ENCODE results near the gene SCN4A. TPM values are rescaled to one million over a fixed set of nuclear protein-coding genes. Genes with fewer than 3 reads are reported as not detected.

The SCN4A gene
- total RNA-seq, 3 donors from 2014 or later = 1.0 to 16.7 (median 10.2) TPM

DNA sequence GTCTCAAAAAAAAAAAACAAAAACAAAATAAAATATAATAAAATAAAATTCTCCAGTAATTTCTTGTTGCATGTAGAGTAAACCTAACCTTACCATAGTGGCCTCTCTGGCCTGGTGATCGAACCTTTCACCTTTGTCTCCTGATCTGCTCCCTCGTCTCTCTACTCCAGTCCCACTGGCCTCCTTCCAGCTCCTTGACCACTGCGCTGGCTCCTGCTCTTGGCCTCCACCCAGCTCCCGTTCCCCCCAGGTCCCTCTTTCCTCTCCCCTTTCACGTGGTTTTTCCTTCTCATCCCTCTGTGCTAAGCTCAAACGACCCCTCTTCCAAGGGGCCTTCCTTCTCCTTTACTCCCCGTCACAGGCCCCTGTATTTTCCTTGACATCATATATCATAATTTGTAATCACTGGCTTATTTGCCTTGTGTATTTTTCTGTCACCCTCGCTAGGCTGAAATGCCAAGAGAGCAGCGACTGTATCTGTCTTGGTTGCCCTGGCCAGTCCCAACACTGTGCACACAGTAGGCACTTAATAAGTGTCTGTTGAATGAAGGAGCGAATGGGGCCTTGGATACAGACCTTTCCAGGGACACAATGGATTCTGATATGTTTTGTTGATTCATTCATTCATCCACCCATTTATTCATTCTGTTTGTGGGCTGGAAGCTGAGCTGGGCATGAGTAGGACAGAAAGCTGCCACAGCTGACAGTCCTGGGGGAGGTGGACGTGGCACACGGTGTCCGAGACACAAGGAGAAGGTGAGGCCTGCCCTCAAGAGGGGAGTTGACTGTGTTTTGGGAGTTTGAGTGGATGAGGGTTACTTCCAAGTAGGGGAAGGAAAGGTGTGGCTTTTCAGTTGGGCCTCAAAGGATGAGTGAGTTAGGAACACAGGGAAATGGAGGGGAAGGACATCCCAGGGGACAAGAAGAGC, 5.8 kb upstream of the SCN4A start:
- DNase-seq (ENCODE audit: low spot score in 2 of 2) = no peak
- Histone ChIP-seq H3K9me3 (no peaks in the 10 kb centered on the region), H3K27ac (no peak overlapping the region), H3K36me3 (no peaks in the 10 kb centered on the region), H3K27me3 (no peaks in the 10 kb centered on the region), H3K4me1 (no peaks in the 10 kb centered on the region), H3K4me3 (no peak overlapping the region)
- TF ChIP-seq POLR2A (IDR thresholded peaks at IDR 0.05) (no peak), POLR2AphosphoS5 (IDR thresholded peaks at IDR 0.05) (no peak)
- TF ChIP-seq, protein P1, sequence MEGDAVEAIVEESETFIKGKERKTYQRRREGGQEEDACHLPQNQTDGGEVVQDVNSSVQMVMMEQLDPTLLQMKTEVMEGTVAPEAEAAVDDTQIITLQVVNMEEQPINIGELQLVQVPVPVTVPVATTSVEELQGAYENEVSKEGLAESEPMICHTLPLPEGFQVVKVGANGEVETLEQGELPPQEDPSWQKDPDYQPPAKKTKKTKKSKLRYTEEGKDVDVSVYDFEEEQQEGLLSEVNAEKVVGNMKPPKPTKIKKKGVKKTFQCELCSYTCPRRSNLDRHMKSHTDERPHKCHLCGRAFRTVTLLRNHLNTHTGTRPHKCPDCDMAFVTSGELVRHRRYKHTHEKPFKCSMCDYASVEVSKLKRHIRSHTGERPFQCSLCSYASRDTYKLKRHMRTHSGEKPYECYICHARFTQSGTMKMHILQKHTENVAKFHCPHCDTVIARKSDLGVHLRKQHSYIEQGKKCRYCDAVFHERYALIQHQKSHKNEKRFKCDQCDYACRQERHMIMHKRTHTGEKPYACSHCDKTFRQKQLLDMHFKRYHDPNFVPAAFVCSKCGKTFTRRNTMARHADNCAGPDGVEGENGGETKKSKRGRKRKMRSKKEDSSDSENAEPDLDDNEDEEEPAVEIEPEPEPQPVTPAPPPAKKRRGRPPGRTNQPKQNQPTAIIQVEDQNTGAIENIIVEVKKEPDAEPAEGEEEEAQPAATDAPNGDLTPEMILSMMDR (IDR thresholded peaks at IDR 0.05) = no peak
- intact Hi-C loops (cut with DNase I; ENCODE audit: low total_unique reads) = no loop called here

DNA sequence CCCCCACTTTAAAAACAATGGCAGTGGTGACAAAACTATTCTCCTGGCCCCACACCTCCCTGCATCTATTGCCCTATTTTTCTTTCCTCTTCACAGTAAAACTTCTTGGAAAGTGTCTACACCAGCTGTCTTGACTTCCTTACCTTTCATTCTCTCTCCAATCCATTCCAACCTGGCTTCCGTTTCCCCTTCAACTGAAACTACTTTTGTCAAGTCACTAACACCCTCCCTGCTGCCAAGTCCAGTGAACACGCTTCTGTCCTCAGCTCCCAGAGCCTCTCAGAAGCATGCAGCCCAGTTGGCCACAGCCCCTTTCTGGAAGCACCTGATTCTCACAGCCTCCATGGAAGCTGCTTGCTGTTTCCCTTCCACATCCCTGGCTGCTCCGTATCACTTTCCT, 4.0 kb upstream of the SCN4A start:
- Histone ChIP-seq H3K9me3 (no peaks in the 10 kb centered on the region), H3K27me3 (no peaks in the 10 kb centered on the region), H3K4me3 (no peak overlapping the region), H3K36me3 (no peaks in the 10 kb centered on the region), H3K27ac (no peak overlapping the region), H3K4me1 (no peaks in the 10 kb centered on the region)
- intact Hi-C loops (cut with DNase I; ENCODE audit: low total_unique reads) = no loop called here
- DNase-seq (ENCODE audit: low spot score in 2 of 2) = no peak
- TF ChIP-seq, protein P1 (IDR thresholded peaks at IDR 0.05) = no peak
- TF ChIP-seq POLR2AphosphoS5 (IDR thresholded peaks at IDR 0.05) (no peak), POLR2A (IDR thresholded peaks at IDR 0.05) (no peak)

DNA sequence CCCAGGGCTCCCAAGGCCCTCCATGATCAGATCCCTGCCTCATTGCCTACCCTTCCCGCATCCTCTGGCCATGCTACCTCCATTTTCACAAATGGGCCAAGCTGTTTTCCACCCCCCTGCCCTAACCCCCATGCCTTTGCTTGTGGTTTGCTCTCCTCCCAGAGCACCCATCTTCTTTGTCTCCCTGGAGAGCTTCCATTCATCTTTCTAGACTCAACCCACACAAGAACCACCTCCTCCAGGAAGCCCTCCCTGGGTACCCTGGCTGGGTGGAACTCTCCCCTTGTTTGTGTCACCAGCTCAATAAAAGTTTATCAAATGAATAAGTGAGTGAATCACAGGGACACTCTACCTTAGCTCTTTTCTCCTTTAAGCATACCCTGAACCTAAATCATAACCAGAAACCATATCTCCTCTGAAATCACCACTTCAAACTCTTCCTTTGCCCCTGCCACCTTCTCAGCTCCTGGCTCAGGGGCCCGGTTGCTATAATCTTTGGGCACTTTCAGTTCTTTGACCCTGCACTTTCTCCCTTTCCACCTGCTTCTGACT, 2.9 kb upstream of the SCN4A start:
- intact Hi-C loops (cut with DNase I; ENCODE audit: low total_unique reads) = no loop called here
- no peak overlapping the region for H3K4me3 ChIP-seq

DNA sequence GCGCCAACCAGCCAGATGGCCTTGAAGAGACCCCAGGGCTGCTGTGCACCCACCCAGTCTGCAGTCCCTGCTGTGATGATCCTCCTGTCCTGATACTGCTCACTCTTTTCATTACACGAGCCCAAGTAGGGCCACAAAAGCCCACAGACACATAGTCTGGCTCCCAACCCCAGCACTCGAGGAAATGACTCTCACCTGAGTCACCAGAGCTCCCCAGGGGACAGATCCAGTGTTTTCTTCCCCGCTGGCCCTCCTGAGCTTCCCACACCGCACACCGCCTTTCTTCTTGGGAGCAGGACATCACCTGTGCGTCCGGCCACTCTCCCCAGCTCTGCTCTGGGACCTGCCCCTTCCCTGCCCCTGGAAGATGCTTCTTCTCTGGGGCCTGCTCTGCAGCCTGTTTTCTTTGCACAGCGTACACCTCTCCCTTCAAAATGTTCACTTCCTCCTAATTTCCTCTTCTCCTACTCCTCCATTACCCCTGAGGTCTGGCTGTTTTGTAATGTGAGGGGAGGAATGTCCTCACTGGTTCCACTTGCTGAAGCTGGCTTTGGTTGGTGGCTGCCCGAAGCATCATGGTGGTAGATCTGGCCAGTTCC, 2.0 kb upstream of the SCN4A start:
- H3K9me3 ChIP-seq = no peaks in the 10 kb centered on the region
- no peaks in the 10 kb centered on the region for H3K36me3 ChIP-seq
- intact Hi-C loops (cut with DNase I; ENCODE audit: low total_unique reads) = no loop called here
- TF ChIP-seq, protein P1 (IDR thresholded peaks at IDR 0.05) = no peak
- TF ChIP-seq POLR2A (IDR thresholded peaks at IDR 0.05) = no peak
- TF ChIP-seq POLR2AphosphoS5 (IDR thresholded peaks at IDR 0.05) = no peak
- no peaks in the 10 kb centered on the region for H3K27me3 ChIP-seq
- no peak overlapping the region for H3K4me3 ChIP-seq
- DNase-seq (ENCODE audit: low spot score in 2 of 2) = no peak
- no peaks in the 10 kb centered on the region for H3K4me1 ChIP-seq
- H3K27ac ChIP-seq = no peak overlapping the region

More for the DNA sequence above, 2.9 kb upstream of the SCN4A start:
- H3K27ac ChIP-seq = no peak overlapping the region
- no peaks in the 10 kb centered on the region for H3K4me1 ChIP-seq
- no peak for DNase-seq (ENCODE audit: low spot score in 2 of 2)
- no peaks in the 10 kb centered on the region for H3K36me3 ChIP-seq
- no peaks in the 10 kb centered on the region for H3K9me3 ChIP-seq
- TF ChIP-seq POLR2A (IDR thresholded peaks at IDR 0.05) (no peak), POLR2AphosphoS5 (IDR thresholded peaks at IDR 0.05) (no peak)
- TF ChIP-seq, protein P1 (IDR thresholded peaks at IDR 0.05) = no peak
- H3K27me3 ChIP-seq = no peaks in the 10 kb centered on the region

All from breast epithelium (tissue), 4 donors.